HG03139 (cell line): ENCODE results near the gene MAMSTR.

Experiments
- ATAC-seq: cut with Tn5 transposase; IDR thresholded peaks from one replicate; pipeline ENCODE4 v1.9.1; 2021; ENCODE audit not compliant: unreplicated experiment

MAMSTR gene

GRCh38 chr19:48746110-48746509 lies 26.6 kb upstream of the MAMSTR start:
- no peak for ATAC-seq

GRCh38 chr19:48745208-48745995 lies 25.9 kb upstream of the MAMSTR start:
- ATAC-seq, result no peak

DNA sequence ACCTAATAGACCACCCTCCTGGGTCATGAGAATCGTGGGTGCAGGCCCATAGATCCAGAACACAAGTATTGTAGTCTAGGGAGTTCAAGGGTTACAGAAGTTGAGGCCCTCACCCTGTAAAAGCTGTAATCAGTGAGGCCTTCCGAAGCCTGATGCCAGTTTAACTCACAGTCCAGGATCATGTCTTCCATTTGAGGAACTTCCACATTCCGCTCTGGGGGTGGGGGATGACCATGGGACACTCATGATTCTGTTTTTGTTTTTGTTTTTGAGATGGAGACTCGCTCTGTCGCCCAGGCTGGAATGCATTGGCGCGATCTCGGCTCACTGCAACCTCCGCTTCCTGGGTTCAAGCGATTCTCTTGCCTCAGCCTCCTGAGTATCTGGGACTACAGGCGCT lies 22.6 kb upstream of the MAMSTR start:
- ATAC-seq, result no peak

- ATAC-seq, result no peak
These were observed 21.8 kb upstream of the MAMSTR start for GRCh38 chr19:48741129-48741999.

GRCh38 chr19:48740164-48740972 lies 20.8 kb upstream of the MAMSTR start, which contains the start of gene RASIP1:
Gene RASIP1, minus strand, starts transcription at chr19:48740610. Its CDS starts 328 bp downstream, at chr19:48740282.
- no peak for ATAC-seq

DNA sequence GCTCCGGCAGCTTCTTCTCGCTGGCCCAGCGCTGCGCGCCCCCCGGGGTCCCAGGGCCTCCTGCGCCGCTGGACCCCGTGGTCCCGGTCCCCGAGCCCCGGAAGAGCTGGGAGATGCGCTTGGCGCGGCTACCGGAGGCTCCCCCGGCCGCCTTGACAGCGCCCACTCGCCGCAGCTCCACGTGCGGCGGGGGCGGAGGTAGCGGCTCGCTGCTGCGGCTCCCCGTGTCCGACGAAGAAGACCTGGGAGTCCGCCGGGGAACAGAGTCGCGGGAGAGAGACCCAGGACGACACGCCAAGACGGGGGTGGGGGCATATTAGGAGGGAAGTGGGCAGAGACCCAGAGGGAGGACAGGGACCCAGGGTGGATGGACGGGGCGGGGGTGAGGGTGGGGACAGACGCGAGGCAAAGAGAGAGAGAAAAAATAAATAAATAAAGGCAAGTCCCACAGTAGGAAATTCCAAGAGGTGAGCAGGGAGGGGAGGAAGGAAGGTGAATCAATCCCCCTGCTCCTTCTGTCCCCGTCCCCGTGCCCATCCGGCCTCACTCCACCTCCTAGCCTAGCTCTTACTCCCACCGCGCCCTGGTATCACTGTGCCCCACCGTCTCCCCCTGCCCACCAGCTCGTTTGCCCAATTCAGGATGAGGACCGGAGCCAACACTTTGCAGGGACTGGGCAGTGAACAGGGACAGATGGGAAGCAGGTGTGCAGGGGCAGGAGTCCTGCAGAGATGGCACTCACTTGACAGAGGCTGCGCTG lies 20.1 kb upstream of the MAMSTR start:
- ATAC-seq, result no peak

DNA sequence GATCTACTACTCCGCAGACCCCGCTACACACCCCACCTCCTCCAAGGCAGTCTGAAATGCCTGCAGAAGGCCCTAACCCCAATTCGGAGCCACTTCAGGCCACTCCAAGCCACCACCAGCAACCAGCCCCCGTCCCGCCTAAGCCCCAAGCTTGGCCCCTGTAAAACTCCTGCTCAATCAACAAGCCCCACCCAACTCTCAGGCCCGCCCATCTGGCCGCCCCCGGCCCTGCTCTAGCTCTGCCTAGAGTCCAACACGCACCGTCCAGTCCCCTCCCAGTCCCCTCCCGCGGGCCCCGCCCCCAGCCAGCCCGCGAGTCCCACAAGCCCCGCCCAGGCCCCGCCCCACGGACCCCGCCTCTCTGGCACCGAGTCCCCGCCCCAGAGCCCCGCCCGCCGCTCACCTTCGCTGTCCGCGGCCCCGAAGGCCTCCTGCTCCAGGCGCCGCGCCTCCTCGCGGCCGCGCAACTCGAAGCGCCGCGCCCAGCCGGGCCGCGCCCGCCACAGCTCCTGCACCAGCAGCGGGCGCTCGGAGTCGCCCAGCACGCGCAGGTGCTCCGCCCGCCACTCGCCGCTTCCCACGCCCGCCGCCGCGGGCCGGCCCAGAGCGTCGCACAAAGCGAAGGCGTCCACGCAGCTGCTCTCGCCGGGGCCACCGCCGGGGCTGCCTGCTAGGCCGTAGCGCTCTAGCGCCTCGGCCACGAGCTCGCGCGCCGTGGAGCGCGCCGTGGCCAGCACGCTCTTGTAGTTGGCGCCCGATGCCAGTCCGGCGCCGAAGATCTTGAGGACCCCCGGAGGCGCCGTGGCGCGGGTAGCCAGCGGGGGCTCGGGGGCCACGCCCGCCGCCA lies 19.3 kb upstream of the MAMSTR start:
- ATAC-seq, result peak; percentile 81

- ATAC-seq, result no peak
These were observed 18.0 kb upstream of the MAMSTR start for GRCh38 chr19:48737360-48737998.

DNA sequence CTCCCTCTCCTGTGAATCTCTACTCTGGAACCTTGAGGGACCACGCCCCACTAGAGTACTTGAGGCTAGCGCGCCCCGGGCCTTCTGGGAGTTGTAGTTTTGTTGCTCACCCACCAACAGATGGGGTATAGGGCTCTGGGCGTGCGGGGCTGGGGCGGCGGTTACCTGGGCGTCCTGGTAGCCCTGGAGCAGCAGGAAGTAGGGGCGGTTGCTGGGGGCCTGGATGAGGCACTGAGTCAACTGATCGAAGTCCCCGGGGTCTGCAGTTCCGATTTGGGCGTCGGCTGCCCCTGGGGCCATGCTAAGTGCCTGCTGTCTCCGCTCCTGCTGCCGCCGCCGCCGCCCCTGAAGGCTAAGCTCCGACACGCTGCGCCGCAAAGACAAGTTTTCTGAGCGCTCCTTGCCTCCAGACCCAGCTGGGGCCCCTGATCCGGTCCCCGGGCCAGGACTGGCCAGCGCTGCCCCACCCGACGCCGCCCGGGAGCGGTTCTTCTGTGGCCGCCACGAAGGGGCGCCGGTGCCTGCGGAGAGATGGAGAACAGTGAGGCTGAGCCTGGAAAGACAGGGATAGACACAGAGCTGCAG lies 15.6 kb upstream of the MAMSTR start:
- no peak for ATAC-seq

DNA sequence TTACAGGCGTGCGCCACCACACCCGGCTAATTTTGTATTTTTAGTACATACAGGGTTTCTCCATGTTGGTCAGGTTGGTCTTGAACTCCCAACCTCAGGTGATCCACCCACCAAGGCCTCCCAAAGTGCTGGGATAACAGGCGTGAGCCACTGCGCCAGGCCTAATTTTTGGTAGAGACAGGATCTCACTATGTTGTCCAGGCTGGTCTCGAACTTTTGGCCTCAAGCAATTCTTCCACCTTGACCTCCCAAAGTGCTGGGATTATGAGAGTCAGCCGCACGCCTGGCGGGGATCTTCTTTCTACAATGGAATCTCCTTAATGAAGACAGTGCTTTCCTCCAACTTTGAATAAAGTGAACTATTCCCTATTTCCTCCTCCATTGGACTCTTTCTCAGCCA lies 15.1 kb upstream of the MAMSTR start:
- no peak for ATAC-seq

DNA sequence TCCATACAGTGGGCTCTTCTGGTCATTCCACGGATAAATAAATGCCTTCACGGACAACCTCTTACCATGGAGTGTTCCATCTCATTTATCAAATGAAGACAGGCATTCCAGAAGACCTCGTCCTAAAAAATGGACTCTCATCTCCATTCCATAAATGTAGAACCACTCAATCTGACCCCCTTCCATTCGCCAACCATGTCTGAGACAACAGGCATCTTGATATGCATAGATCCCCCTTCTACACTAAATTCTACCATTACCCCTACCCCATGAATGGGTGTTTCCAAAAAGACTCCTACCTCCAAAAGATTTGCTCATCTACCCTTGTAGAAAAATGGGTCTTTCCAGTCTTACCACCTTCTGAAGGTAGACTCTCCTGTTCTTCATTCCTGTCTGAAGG lies 11.9 kb upstream of the MAMSTR start:
- no peak for ATAC-seq

DNA sequence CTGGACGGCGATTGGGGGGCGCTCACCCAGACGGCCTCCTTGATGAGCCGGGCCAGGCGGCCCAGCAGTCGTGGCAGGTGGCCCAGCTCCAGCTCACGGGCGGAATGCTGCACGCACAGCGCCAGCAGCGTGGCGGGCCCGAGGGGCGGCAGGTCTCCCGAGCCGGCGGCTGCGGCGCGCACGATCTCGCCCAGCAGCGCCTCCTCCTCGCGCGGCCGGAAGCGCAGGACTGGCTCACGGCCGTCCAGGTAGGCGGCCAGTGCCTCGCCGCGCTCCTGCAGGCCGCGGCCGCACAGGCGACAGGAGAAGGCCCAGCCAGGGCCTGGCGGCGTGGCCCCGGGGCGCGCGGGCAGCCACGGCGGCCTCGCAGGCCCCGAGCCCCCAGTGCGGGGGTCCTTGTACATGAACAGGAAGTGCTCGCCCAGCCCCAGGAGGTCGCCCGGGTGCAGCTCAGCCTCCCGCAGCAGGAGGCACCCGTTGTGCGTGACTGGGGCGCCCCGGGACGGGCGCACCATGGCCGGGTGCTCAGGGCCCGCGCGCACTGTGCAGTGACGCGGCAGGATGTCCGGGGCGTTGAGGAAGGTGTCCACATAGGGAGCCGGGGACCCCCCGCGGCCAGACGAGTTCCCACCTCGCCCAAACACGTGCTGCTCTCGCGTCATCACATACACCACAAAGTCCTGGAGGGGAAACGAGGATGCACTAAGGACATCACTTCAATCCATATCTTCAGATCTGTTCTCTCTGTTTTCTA lies 9.6 kb upstream of the MAMSTR start:
- ATAC-seq, result no peak

DNA sequence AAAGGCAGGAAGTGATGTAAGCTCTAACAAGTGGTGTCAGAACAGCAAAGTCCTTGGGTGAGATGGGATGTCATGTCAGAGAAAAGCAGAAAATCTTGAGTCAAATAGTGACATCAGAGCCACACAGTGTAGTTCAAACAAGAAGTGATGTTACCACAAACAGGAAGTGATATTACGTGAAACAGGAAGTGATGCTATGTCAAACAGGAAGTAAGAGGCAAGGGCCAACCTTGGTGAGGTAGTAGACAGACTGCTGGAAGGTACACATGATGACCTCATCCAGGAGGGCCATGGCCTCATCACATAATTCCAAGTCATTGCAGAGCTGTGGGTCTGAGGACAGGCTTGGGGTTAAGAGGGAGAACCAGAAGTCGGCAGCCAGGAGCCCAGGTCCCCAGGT lies 7.0 kb upstream of the MAMSTR start:
- no peak for ATAC-seq

- no peak for ATAC-seq
These were observed 5.5 kb upstream of the MAMSTR start for GRCh38 chr19:48724796-48725753.

- no peak for ATAC-seq
These were observed 2.7 kb upstream of the MAMSTR start for GRCh38 chr19:48722196-48722708.

- ATAC-seq, result peak; percentile 74
These were observed 1.2 kb upstream of the MAMSTR start for GRCh38 chr19:48720613-48721296.
